Suppressor macrophage (primary cell): ENCODE data around the gene SYCN.
"Not testable (repeated sequence)": the region's sequence is repeated elsewhere in the genome, so short reads cannot be mapped to it uniquely, and the experiment has no call there.

Source experiments
- DNase-seq, 4 experiments: peaks; one replicate each; pipeline ENCODE4 v3.0.0-alpha.2; 2020 to 2022

SYCN gene

GRCh38 chr19:39224910-39225309, 20.8 kb upstream of the SYCN start:
- DNase-seq, result peak in 1 of 4 experiments; percentile 7

DNA sequence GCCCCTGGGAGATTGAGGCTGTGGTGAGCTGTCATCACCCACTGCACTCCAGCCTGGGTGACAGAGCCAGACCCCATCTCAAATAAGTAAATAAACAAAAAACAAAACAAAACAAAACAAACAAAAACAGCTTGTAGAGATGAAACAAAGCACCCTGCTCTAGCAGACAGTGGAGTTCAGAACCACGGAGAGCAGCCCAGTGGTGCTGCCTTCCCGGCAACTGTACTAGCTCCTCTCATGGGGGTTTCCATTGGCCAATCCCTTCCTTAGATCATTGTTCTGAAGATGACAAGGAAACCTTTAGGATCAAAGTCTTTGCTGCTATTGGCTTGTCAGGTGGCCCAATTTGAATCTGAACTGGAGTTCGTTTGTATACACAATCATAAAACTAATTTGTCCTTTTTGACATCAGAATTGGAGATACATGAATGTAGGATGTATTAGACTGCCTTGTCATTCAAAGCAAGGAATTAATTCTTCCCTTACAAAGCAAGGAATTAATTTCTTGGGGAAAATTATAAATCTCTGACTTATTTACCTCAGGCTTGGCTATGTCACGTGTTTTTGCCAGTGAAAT, 19.7 kb upstream of the SYCN start:
- DNase-seq, result peak in 3 of 4 experiments; percentile 17 to 48 (median 37)

DNA sequence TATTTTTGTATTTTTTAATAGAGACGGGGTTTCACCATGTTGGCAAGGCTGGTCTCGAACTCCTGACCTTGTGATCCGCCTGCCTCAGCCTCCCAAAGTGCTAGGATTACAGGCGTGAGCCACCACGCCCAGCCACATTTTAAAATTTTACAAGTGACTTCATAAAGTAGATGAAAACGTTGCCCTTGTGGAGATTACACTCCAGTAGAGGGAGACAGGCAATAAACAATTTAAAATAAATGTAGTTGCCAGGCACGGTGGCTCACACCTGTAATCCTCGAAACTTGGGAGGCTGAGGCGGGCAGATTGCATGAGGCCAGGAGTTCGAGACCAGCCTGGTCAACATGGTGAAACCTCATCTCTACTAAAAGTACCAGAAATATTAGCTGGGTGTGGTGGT, 15.0 kb upstream of the SYCN start:
- not testable (repeated sequence) for DNase-seq

DNA sequence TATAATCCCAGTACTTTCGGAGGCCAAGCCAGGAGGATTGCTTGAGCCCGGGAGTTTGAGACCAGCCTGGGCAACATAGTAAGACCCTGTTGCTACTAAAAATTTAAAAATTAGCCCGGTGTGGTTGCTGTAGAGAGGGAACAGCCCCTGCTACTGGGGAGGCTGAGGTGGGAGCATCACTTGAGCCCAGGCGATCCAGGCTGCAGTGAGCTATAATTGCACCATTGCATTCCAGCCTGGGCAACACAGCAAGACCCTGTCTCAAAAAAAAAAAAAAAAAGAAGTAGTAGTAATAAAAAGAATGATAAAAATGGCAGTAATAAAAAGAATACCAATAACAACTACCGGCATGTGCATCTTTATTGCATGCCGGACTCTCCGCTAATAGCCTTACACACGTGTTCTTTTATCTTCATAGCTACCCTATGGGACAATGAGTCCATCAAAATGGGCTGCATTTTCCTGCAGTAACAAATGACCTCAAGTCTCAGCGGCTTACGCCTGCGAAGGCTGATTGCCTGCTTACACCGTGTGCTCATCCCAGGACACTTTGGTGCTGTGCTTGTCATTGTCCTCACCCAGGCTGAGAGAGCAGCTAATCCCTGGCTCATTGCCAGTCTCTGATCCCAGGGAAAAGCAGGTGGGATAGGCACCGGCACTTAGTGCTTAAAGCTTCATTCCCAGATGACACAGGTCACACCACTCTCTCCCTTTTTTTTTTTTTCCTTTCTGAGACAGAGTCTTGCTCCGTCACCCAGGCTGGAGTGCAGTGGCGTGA, 14.4 kb upstream of the SYCN start:
- no peak for DNase-seq

DNA sequence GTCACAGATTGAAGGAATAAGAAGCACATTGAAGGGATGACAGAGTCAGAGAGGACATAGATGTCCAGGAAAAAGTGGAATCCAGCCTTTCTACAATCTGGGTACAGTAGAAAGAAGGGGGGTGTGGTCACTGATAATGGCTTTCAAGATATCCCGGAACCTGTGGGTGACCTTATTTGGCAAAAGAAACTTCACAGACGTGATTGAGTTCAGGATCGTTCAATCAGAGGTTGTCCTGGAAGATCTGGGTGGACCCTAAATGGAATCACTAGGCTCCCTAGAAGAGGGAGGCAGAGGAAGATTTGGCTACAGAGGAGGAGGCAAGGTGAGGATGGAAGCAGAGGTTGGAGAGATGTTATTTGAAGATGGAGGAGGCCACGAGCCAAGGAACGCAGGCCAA, 13.0 kb upstream of the SYCN start:
- no peak for DNase-seq

DNA sequence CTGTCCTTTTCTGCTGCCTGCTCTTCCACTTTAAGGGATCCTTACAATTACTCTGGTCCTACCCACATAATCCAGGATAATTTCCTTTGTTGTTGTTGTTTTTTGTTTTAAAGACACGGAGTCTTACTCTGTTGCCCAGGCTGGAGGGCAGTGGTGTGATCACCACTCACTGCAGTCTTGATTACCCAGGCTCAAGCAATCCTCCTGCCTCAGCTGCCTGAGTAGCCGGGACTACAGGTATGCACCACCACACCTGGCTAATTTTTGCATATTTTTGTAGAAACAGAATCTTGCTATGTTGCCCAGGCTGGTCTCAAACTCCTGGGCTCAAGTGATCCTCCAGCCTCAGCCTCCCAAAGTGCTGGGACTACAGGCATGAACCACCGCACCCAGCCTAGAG, 11.3 kb upstream of the SYCN start:
- not testable (repeated sequence) for DNase-seq

DNA sequence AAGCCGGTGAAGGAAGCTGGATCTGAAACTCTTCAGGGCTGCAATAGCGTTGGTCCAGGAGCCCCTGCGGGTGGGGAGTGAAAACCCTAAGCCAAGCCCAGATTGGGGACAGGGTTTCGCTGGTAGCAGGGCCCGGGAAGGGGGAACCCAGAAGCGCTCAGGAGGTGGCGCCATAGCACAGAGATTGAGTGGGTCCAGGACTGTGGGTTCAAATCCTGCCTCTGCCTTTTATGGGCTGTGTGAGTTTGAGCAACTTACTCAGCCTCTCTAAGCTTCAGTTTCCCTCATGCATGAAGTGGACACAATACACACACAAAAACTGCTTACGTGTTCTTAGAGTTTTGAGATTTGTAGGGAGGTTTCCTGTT, 8.3 kb upstream of the SYCN start:
- peak; percentile 37 to 66 (median 53) for DNase-seq

- DNase-seq, result no peak
These were observed 7.8 kb upstream of the SYCN start for GRCh38 chr19:39211731-39212374.

GRCh38 chr19:39209196-39209595, 5.1 kb upstream of the SYCN start:
- DNase-seq, result no peak

DNA sequence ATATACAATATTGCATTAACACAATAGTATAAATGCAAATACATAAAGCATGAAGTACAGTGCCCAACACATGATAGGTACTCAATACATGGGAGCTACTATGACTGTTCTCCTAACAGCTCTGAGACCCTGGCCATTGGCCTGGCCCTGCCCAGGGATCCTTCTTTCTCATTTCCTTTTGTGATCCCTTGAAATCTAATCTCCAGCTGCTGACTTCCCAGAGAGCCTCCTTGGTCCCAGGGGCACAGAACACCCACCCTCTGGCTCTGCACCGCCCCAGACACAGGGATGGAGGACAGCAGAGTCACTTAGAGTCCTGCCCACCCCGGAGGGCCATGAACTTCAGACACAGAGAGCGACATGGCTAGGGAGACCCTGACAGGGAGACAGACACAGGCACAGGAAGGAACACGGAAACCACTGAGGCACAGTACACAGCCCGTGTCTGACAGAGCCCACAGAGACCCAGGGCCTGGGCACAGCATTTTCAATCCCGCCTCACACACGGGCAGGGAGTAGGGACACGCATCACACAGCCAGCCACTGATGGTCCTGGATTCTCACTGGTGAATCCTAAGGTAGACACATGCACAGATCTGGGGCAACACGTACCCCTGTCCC, 4.2 kb upstream of the SYCN start:
- no peak for DNase-seq

GRCh38 chr19:39207293-39207836, 3.3 kb upstream of the SYCN start:
- no peak for DNase-seq

DNA sequence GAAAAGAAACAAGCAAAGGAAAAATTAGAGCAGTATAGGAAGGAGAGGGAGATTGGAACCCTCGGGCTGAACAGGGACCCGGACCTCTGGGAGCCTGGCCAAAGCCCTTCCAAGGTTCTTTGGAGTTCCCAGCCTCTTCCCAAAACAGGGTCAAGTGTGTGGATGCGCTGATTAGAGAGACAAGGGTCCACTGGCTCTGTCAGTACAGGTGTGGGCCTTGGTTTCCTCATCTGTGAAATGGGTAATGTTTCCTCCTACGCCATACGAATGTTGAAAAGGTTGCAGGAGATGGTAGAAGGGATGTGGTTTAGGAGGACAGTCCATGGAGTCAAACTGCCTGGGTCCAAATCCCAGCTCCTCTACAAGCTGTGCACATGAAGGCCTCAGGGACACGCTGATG, 2.1 kb upstream of the SYCN start:
- DNase-seq, result no peak

- DNase-seq, result no peak
These were observed 1.3 kb upstream of the SYCN start for GRCh38 chr19:39205449-39205764.

- no peak for DNase-seq
These were observed 1.1 kb downstream of the SYCN start for GRCh38 chr19:39202998-39203355.

DNA sequence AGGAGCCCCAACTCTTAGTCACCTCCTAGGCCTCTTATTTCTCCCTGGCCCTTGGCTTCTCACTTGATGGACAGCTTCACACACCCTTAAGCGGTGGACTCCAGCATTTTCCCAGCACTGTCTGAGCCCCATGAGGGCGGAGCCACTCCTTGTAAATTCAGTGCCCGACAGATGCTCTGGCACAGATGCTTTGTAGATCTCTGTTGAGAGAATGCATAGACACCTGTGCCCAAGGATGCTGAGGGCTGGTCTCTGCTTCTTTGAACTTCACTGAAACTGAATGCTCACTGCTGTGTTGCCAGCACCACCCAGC, 3.3 kb downstream of the SYCN start:
- DNase-seq, result no peak

GRCh38 chr19:39200066-39200802, 3.8 kb downstream of the SYCN start:
- no peak for DNase-seq

DNA sequence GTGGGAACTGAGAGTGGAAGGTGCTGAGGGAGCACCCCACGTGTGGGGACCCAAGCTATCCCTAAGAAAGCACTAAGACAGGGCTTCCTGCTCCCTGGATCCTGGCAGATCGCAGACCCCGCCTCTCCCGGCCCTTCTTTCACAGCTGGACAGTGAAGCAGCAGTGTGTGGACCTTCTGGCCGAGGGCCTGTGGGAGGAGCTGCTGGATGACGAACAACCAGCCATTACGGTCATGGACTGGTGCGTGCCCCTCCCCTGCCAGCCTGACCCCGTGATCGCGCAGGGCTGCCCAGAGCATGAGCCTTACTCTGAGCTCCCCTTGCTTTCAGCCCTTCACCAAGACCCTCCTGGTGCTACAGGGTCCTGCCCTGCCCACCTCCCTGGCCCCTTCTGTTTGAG, 5.0 kb downstream of the SYCN start:
- DNase-seq, result no peak

GRCh38 chr19:39197808-39198207, 6.3 kb downstream of the SYCN start:
- DNase-seq, result no peak

- no peak for DNase-seq
These were observed 7.1 kb downstream of the SYCN start, which contains the start of gene NCCRP1 for GRCh38 chr19:39196860-39197562. Gene NCCRP1 (plus strand): TSS chr19:39196964. CDS start chr19:39196983, 19 bp downstream.

DNA sequence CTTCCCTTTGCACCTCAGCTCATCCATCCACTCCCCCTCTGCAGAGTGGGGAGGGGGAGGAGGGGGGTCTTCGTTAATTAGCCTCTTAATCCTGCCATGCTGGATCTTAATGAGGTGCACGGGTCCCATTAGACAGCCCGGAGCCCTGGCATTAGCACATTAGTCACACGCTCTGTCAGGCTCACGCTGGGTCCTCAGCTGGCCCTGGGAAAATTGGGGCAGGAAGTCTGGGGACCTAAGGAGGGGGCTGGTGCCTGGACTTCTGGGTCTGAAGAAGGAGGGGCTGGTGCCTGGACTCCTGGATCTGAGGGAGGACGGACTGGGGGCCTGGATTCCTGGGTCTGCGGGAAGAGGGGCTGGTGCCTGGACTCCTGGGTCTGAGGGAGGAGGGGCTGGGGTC, 7.7 kb downstream of the SYCN start:
- DNase-seq, result no peak

DNA sequence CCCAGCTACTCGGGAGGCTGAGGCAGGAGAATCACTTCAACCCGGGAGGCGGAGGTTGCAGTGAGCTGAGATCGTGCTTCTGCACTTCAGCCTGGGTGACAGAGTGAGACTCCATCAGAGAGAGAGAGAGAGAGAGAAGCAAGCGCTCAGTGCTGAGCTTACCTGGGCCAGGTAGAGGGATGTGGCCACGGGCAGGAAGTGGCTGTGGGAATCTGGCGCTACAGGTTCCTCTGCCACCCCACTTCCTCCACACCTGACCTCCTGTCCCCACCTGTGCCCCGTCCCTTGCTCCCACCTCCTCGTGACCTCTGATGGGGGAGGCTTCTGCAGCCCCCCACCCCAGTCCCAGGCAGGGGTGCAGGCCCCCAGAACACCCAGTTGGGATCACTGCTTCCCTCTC, 8.3 kb downstream of the SYCN start:
- DNase-seq, result no peak

DNA sequence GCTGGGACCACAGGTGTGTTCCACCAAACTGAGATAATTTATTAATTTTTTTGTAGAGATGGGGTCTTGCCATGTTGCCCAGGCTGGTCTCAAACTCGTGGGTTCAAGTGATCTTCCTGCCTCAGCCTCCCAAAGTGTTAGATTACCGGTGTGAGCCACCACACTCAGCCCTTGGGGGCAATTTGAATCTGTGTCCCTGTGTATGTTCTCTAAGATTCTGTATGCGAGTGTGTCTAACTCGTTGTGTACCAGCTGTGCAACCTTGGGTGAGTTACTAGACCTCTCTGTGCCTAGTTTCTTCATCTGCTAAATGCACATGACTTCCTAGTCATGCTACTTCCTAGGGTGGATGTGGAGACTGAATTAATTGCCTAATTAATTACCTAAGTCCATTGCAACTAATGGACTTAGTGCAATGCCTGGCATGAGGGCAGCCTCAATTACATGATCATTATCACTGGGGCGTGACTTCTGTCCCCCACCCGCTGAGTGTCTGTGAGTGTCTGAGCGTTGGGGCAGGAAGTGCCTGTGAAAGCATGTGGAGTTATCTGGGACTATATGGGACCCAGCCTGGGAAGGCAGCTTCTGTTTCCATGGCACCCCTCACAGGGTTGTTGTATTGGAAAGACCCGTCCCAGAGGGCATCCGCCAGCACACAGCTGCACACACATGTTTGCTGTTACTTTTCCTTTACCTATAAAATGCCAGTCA, 9.1 kb downstream of the SYCN start:
- DNase-seq, result no peak
